Body of pancreas (tissue), 4 donors: ENCODE results near the gene HIF1A.

Experiments used
- POLR2A ChIP-seq, 3 donors: fragments of 450-650 bp; IDR thresholded peaks; one replicate each; pipeline ENCODE4 v1.6.1; 2016; ENCODE audit warnings: antibody characterized with exemption in 3 of 3, mild to moderate bottlenecking in 2 of 3
- TF ChIP-seq, protein P1 (sequence below), 7 experiments: fragments of 450-650 bp in 4 of 7; fragments of 200-600 bp in 3 of 7; sonication (generic) in 3 of 7; IDR thresholded peaks; one replicate each; pipeline ENCODE4 v1.5.1; 2016 to 2019; ENCODE audit warnings: antibody characterized with exemption in 7 of 7

DNA sequence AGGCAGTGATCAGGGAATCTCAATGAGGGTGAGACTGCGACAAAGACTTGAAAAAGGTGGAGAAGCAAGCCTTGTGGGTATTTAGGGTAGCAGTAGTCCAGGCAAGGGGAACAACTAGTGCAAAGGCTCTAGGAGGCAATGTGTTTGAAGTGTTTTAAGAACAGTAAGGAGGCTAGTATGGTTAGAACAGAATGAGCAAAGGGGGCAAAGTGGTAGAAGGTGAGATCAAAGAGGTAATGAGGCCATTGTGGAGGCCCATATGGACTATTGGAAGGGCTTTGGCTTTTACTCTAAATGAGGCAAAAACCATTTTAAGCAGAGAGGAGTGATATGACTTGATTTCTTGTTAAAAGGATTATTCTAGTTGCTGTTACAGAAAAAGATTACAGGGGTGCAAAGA, 16.8 kb downstream of the HIF1A start:
- TF ChIP-seq, protein P1, sequence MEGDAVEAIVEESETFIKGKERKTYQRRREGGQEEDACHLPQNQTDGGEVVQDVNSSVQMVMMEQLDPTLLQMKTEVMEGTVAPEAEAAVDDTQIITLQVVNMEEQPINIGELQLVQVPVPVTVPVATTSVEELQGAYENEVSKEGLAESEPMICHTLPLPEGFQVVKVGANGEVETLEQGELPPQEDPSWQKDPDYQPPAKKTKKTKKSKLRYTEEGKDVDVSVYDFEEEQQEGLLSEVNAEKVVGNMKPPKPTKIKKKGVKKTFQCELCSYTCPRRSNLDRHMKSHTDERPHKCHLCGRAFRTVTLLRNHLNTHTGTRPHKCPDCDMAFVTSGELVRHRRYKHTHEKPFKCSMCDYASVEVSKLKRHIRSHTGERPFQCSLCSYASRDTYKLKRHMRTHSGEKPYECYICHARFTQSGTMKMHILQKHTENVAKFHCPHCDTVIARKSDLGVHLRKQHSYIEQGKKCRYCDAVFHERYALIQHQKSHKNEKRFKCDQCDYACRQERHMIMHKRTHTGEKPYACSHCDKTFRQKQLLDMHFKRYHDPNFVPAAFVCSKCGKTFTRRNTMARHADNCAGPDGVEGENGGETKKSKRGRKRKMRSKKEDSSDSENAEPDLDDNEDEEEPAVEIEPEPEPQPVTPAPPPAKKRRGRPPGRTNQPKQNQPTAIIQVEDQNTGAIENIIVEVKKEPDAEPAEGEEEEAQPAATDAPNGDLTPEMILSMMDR (IDR thresholded peaks at IDR 0.05): no peak
- TF ChIP-seq POLR2A (IDR thresholded peaks at IDR 0.05): no peak
